TTC549 (cell line): Measurements from ENCODE around the gene RAB34.

Source experiments
- FAIRE-seq: peaks from 2 replicates; lab custom pipeline; 2012; peaks lifted over from hg19 to GRCh38; lab: Jason Lieb, UNC

Gene RAB34

GRCh38 chr17:28675490-28675889, 42.2 kb downstream of the RAB34 start:
- FAIRE-seq: no peak

GRCh38 chr17:28669918-28670317, 47.8 kb downstream of the RAB34 start:
- no peak for FAIRE-seq

GRCh38 chr17:28667870-28668269, 49.8 kb downstream of the RAB34 start:
- FAIRE-seq: no peak

GRCh38 chr17:28665994-28666393, 51.7 kb downstream of the RAB34 start:
- FAIRE-seq: no peak
